IPS-11a (cell line): ENCODE data around the gene MSH6.
A peak's percentile ranks its signal among the peaks of the same experiment; 100 is the strongest.

ENCODE experiments used
- H3K4me3 ChIP-seq: one replicate; pipeline ENCODE4 v1.5.1; 2013; ENCODE audit warnings: low read depth, low read length, control low read depth

The MSH6 gene, protein sequence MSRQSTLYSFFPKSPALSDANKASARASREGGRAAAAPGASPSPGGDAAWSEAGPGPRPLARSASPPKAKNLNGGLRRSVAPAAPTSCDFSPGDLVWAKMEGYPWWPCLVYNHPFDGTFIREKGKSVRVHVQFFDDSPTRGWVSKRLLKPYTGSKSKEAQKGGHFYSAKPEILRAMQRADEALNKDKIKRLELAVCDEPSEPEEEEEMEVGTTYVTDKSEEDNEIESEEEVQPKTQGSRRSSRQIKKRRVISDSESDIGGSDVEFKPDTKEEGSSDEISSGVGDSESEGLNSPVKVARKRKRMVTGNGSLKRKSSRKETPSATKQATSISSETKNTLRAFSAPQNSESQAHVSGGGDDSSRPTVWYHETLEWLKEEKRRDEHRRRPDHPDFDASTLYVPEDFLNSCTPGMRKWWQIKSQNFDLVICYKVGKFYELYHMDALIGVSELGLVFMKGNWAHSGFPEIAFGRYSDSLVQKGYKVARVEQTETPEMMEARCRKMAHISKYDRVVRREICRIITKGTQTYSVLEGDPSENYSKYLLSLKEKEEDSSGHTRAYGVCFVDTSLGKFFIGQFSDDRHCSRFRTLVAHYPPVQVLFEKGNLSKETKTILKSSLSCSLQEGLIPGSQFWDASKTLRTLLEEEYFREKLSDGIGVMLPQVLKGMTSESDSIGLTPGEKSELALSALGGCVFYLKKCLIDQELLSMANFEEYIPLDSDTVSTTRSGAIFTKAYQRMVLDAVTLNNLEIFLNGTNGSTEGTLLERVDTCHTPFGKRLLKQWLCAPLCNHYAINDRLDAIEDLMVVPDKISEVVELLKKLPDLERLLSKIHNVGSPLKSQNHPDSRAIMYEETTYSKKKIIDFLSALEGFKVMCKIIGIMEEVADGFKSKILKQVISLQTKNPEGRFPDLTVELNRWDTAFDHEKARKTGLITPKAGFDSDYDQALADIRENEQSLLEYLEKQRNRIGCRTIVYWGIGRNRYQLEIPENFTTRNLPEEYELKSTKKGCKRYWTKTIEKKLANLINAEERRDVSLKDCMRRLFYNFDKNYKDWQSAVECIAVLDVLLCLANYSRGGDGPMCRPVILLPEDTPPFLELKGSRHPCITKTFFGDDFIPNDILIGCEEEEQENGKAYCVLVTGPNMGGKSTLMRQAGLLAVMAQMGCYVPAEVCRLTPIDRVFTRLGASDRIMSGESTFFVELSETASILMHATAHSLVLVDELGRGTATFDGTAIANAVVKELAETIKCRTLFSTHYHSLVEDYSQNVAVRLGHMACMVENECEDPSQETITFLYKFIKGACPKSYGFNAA (N-terminal part only)

DNA sequence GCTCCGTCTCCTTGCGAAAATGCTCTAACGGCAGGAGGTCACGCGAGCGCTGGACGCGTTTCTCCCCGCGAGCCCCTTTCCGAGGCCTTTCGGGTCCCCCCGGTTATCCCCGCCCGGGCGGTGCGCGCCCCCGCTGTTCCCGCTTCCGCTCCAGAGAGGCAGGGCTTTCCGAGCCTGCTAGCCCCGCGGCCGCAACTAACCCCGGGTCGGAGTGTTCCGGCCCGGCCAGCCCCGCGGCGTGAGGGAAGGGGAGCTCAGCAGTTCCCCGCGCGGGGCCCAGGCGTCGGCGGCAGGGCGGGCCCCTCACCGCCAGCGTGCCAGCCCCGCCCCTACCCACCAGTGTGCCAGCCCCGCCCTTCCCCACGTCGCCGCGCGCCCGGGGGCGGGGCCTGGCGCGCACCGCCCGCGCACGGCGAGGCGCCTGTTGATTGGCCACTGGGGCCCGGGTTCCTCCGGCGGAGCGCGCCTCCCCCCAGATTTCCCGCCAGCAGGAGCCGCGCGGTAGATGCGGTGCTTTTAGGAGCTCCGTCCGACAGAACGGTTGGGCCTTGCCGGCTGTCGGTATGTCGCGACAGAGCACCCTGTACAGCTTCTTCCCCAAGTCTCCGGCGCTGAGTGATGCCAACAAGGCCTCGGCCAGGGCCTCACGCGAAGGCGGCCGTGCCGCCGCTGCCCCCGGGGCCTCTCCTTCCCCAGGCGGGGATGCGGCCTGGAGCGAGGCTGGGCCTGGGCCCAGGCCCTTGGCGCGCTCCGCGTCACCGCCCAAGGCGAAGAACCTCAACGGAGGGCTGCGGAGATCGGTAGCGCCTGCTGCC is at the start of gene MSH6:
TSS of gene MSH6 (plus strand) at position 475 of the 815 bp plus-strand sequence. CDS start at position 564, 89 bp downstream.
- peak within 1 kb of the TSS; percentile 78 for H3K4me3 ChIP-seq

DNA sequence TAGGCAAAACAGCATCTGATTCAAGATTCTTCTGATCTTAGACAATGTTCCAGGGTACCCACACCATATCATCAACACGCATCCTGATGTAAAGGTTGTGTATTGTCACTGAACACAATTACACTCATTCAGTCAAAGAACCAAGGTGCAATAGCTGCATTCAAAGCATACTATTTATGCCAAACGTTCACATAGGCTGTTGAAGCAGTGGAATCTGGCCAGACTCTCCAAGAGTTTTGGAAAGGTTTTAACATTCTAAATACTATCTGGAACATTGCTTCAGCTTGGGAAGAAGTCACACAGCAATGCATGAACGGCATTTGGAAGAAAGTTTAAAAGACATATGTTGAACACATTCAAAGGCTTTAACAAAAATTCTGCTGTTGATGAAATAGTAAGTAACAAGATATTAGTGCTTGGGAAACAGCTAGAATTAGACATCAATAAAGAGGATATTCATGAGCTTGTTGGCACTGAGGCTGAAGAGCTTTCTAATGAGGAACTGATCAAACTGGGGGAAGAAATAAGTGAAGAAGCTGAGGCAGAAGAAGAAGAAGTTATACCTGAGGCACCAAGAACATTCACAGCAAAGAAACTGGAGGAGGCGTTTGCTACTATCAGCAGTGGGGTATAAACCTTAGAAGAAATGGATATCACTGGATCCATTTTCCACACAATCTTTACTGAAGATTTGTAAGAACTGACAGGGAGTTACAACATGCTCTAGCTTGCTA is 47.6 kb upstream of the MSH6 start:
- H3K4me3 ChIP-seq: no peak overlapping the region

DNA sequence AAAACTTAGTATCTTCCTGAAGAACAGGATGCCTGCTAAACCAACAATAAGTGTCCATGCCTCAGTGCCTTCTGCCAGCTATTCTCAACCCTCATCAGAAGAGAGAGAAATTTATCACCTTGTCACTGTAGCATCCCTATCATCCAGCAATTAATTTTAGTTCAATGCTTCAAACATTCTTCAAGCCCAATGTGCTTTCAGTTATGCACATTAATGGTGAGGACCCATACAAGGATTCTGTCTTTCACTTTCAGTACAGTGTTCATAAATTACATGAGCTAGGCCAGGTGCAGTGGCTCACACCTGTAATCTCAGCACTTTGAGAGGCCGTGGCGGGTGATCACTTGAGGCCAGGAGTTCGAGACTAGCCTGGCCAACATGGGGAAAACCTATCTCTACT is 47.0 kb upstream of the MSH6 start:
- H3K4me3 ChIP-seq: no peak overlapping the region

DNA sequence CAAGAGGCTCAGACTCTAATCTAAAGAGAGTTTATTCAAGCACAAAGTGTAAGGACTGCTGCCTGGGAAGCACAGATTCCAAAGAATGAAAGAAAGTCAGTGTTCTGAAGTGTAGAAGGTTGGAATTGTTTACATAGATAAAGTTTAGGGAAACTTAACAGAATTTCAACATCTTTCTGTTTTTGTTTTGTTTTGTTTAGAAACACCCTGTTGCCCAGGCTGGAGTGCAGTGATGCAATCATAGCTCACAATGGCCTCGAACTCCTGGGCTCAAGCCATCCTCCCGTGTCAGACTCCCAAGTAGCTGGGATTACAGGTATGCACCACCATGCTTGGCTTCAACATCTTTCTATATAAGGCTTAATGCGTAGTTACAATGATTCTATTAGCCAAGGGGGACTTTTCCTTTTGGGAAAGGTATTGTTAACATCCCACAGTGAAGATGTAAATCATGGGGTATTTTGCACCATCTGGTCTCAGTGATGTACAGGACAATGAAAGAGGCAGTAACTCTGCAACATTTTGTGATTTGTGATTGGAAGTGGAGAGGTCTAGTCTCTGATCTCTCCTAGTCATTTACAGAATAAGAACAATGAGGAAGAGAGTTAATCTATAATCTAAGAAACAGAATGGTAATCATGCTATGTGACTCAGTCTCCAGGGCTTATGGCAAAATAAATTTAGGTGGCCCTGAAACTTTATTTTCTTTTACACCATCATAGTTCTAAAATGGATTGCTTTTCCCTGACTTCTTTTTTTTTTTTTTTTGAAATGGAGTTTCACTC is 45.6 kb upstream of the MSH6 start:
- H3K4me3 ChIP-seq: no peak overlapping the region

DNA sequence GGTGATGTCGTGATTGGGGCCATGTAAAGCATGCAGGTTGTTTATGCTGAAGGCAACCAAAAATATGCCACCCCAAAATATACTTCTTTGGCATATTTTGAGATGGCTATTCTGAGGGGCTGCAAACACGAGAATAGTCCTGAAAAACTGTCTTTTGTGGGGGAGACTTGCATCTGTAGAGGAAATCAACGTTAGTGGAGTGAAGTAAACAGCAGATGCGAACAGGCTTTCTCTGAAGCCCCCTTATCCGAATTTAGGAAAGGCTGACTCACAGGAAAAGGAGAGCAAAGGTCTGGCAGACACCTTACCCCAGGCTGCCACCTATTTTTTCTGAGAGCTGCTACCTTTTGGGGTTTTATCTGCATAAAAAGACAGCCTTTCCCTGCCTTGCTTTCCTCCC is 44.6 kb upstream of the MSH6 start:
- H3K4me3 ChIP-seq: no peak overlapping the region

DNA sequence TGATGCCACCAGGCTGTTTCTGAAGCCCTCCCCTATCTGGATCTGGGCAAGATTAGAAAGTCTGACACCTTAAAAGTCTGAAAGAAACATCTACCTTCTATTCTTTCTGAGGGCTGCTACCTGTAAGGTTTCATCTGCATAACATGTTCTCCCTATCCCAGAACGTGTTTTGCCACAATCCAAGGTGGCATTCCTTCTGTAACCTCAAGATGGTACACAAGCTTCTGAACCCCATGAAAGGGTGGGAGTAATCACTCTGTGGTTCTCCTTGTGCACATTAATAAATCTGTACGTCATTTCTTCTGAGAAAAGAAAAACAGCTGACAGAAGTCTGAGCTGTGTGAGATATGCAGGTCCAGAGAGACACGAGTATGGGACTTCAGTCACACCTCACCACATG is 41.8 kb upstream of the MSH6 start:
- no peak overlapping the region for H3K4me3 ChIP-seq

DNA sequence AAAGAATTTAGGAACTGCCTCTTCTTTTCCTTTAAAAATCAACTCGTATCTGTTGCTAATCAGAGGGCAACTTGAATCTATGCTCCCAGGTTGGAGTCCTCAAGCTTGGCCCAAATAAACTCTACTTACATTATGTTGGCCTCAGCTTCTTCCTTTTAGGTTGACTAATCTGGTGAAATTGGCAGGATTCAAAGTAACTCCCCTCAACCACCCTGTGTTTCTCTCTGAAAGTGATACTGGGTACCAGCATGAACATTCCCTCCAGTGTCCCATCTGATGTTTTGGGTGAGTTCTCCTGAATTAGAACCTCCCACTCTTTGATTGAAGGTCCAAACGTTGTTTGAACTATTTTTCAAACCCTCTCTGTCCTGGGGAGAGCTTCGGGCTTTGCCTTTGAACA is 41.3 kb upstream of the MSH6 start:
- H3K4me3 ChIP-seq: no peak overlapping the region

DNA sequence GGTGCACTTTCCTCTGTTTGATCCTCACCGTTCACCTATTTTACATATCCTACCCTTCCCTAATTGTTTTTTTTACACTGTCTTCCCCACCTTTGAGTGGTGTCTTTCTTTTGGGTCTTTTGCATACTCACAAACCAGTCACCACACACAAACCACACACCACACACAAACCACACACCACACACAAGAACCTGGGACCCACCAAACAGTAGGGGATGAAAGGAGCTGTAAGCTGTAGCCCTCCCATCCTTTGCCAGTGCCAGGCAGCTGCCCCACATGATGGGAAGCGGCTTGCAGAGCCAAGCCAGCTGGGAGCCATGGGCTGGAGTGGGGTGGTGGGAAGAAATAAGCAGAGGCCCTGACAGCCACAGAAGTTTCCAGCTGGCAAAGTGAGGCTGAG is 38.9 kb upstream of the MSH6 start:
- no peak overlapping the region for H3K4me3 ChIP-seq

DNA sequence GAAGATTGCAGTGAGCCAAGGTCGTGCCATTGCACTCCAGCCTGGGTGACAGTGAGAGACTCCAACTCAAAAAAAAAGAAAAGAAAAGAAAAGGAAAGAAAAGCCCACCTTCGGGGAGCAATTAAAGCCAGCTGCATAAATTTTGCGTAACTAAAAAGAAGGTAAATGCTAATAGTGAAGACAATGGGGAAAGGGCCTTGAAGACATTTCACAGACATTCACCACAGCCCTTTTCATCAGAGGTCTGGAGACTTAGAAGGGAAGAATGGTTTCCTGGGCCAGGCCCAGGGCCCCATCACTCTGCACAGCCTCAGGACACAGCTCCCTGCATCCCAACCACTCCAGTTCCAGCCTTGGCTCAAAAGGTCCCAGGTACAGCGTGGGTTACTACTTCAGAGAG is 35.1 kb upstream of the MSH6 start:
- H3K4me3 ChIP-seq: no peak overlapping the region

DNA sequence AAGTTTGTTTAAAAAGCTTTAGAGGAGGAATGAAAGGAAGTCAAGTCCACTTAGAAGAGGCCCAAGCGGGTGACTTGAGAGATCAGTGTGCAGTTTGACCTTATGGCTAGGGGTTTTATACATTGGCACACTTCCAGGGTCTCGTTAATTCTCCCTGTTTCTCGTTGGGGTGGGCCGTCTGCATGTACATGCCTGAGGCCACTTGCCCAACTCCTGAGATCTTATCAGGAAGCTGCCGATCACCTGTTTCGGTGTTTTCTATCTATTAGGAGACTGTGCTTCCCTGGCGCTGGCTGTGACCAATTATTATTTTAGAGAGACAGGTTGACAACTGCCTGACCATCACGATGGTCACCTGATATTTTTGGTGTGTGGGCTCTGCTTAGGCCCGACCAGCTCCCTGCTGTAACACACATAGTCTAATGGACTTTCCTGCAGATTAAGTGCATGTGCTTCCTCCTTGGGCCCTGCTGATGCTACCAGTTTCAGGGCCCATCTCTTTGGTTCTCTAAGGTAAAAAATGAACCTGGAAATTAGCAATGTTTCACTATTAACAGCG is 31.0 kb upstream of the MSH6 start:
- H3K4me3 ChIP-seq: no peak overlapping the region

DNA sequence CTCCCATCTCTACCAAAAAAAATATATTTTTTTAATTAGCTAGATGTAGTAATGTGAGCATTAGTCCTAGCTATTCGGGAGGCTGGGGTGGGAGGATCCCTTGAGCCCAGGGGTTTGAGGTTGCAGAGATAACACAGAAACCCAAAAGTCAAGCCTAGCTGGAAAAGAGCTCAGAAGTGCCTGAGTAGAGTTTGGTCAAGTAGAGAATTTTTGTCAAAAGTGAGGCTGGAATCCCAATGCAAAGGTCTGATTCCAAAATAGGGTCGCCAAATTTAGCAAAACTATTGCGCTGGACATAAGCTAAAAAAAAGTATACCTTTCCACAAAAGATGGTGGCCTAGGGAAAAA is 15.5 kb upstream of the MSH6 start:
- H3K4me3 ChIP-seq: no peak overlapping the region

DNA sequence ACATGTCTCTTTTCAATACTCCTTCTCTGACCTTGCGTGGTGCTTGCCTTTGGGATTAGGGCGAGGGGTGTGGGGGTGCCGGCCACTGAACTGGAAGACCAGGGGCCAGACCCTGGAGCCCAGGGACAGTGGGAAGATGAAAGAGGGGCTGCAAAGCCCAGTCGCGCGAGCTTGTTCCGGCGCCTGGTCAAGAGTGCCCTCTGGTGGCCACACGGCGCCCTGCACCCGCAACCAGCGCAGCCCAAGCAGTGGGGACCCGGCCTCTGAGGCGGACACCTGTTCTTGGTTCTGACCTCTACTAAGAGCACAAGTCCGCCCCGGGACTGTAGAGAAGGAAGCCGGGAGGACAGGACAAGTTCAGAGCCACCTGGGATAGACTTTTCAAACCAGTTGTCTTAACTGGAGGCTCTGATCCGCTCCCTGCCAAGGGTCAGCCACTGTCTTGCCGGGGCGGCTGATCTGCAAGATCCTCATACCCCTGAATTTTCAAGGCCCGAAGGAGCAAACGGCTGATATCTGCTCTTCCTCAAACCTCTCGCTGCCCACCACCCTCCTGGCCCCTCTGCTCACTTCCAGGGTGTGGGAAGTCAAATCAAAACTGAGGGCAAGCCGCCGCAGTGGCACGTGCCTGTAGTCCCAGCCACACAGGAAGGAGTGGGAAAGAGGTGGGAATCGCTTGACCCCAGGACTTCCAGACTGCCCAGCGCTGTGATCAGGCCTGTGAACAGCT is 14.9 kb upstream of the MSH6 start:
- H3K4me3 ChIP-seq: no peak overlapping the region

DNA sequence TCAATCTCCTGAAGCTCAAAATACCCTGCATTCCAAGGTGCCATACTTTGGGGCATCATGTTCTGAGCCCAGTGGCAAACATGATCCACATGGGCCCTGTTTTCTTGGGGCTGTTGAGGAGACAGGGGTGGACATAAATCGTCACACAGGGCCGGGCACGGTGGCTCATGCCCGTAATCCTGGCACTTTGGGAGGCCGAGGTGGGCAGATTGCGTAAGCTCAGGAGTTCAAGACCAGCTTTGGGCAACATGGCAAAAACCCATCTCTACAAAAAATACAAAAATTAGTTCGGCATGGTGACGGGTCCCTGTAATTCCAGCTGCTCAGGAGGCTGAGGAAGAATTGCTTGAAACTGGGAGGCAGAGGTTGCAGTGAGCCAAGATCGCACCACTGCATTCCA is 13.6 kb upstream of the MSH6 start:
- H3K4me3 ChIP-seq: no peak overlapping the region

DNA sequence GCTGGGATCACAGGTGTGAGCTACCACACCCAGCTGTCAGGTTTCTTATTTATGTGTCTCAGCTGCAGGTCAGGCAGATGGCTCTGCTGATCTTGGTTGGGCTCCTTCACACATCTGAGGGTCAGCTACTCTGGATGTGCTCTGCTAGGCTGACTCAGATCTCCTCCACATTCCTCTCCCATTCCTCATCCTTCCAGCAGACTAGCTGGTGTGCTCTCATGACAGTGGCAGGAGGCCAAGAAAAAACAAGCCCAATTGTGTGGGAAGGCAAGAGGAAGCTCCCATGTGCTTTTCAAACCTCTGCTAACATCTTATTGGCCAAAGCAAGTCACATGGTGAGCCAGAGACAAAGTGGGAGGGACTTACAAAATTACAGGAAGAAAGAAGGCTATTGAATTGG is 11.7 kb upstream of the MSH6 start:
- H3K4me3 ChIP-seq: no peak overlapping the region

DNA sequence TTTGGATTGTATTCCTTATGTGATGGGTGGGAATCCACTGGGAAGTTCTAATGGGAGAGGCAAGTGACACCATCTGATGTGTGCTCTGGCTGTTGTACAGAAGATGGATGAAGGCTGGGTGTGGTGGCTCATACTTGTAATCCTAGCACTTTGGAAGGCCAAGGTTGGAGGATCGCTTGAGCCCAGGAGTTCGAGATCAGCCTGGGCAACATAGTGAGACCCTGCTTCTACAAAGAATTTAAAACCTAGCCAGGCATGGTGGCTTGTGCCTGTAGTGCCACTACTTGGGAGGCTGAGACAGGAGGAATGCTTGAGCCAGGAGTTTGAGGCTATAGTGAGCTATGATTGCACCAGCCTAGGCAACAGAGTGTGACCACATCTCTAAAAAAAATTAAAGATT is 10.6 kb upstream of the MSH6 start:
- H3K4me3 ChIP-seq: no peak overlapping the region

DNA sequence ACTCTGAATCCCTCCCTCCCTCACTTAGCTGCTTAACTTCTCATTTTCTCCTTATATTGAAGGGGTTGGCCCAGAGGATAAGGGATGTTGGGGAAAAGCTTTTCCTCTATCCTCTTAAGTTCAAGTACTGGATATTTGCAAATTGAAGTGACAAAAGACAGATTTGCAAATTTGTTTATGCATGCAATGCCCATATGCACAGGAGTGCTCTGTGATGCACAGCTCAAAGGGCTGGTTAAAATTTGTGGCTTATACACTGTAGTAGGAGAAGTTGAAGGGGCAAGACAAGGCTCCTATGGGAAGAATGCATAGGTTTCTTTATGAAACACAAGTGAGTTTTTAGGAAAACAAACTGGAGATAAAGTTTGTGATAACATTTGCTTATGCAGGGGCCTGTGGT is 8.4 kb upstream of the MSH6 start:
- no peak overlapping the region for H3K4me3 ChIP-seq

DNA sequence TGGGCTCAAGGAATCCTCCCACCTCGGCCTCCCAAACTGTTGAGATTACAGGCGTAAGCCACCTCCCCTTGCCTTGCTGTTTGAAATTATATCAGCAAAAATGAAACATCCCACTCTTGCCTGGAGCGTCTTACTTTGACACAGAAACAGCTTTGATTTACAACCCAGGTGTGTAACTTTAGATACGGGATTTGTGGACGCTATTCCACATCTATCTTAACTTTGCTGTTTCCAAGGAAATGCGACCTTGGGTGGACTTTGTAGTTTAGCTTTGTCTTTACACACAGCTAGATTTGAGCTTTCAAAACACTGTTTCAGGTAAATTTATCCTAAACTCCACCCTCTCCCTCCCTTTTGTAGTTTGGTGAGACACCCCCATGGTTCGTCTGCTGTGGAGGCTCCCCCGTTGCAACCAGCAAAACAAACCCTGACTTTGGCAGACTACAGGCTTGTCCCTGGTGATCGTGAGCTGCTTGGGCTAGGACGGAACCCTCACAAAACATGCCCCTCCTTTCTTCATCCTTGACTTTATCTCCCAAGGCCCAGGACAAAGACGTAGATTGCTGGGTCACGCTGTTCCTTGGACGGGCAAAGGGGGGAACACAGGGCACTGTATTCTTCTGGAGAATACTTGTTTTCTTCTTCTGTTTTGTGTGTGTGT is 5.5 kb upstream of the MSH6 start:
- no peak overlapping the region for H3K4me3 ChIP-seq
